K562 (cell line): ENCODE data around the gene WDR20.
"Not testable (repeated sequence)": the region's sequence is repeated elsewhere in the genome, so short reads cannot be mapped to it uniquely, and the experiment has no call there.

ENCODE experiments used
- BRCA1 ChIP-seq, 2 experiments: fragments of 450-650 bp in 1 of 2; sonication (generic) in 1 of 2; formaldehyde crosslinking in 1 of 2; IDR thresholded peaks; 2 replicates each; pipeline versions ENCODE4 v1.5.0 to v1.6.1; 2017 to 2020; ENCODE audit warnings: mild to moderate bottlenecking in 1 of 2, missing genetic modification reagents in 1 of 2
- CTCF ChIP-seq, 3 experiments: IDR thresholded peaks in 2 of 3; conservative IDR thresholded peaks in 1 of 3; 2 replicates each; pipeline ENCODE4 v1.5.1; 2011 to 2012; ENCODE audit warnings: low read length in 3 of 3, mild to moderate bottlenecking in 3 of 3, control low read depth in 2 of 3, improper control_type of control experiment in 1 of 3, inconsistent platforms in 1 of 3, low read depth in 1 of 3, mixed read lengths in 1 of 3, moderate library complexity in 1 of 3; ENCODE audit not compliant: insufficient read depth in 2 of 3
- ETV5 ChIP-seq: sonication (generic); formaldehyde crosslinking; IDR thresholded peaks from 2 replicates; pipeline ENCODE4 v1.4.0; 2020; ENCODE audit warnings: low read depth, mild to moderate bottlenecking, missing genetic modification reagents
- NR3C1 ChIP-seq: sonication (generic); formaldehyde crosslinking; IDR thresholded peaks from 2 replicates; pipeline ENCODE4 v1.8.1; 2022; ENCODE audit warnings: missing genetic modification reagents
- NRF1 ChIP-seq, 2 experiments: fragments of 450-650 bp; IDR thresholded peaks in 1 of 2; conservative IDR thresholded peaks in 1 of 2; 2 replicates each; pipeline ENCODE4 v1.6.1; 2014; ENCODE audit warnings: mild to moderate bottlenecking in 2 of 2
- PREB ChIP-seq: sonication (generic); formaldehyde crosslinking; IDR thresholded peaks from 2 replicates; pipeline ENCODE4 v1.8.1; 2023; ENCODE audit warnings: mild to moderate bottlenecking, missing genetic modification reagents
- PRPF4 ChIP-seq: fragments of 200-400 bp; formaldehyde crosslinking; IDR thresholded peaks from one replicate; pipeline ENCODE4 v1.6.1; 2017; ENCODE audit warnings: low read length, low read depth, mild to moderate bottlenecking; ENCODE audit not compliant: insufficient read depth, poor library complexity, severe bottlenecking
- REST ChIP-seq, 2 experiments: fragments of 450-650 bp; formaldehyde crosslinking in 1 of 2; IDR thresholded peaks; 2 replicates each; pipeline versions ENCODE4 v1.4.0 to v1.6.1; 2014 to 2020; ENCODE audit warnings: mild to moderate bottlenecking in 2 of 2, borderline replicate concordance in 1 of 2, low read depth in 1 of 2
- RFX5 ChIP-seq: IDR thresholded peaks from 2 replicates; pipeline ENCODE4 v1.6.1; 2011; ENCODE audit warnings: low read depth, mild to moderate bottlenecking, improper control_type of control experiment, low read length
- USF1 ChIP-seq: sonication (generic); formaldehyde crosslinking; IDR thresholded peaks from 2 replicates; pipeline ENCODE4 v1.9.0; 2022; ENCODE audit warnings: mild to moderate bottlenecking, missing genetic modification reagents
- YY1 ChIP-seq, 3 experiments: IDR thresholded peaks; 2 replicates each; pipeline ENCODE4 v1.6.1; 2011; ENCODE audit warnings: low read length in 2 of 3, mild to moderate bottlenecking in 2 of 3, moderate library complexity in 2 of 3, borderline replicate concordance in 1 of 3, control low read depth in 1 of 3, low read depth in 1 of 3; ENCODE audit not compliant: insufficient read depth in 3 of 3, insufficient replicate concordance in 2 of 3, control insufficient read depth in 1 of 3, insufficient read length in 1 of 3; ENCODE audit errors: extremely low read depth in 1 of 3
- ZKSCAN8 ChIP-seq: fragments of 200-800 bp; sonication (Bioruptor generic); IDR thresholded peaks from 2 replicates; pipeline ENCODE4 v1.6.1; 2016; ENCODE audit warnings: missing genetic modification characterization, missing compliant biosample characterization

DNA sequence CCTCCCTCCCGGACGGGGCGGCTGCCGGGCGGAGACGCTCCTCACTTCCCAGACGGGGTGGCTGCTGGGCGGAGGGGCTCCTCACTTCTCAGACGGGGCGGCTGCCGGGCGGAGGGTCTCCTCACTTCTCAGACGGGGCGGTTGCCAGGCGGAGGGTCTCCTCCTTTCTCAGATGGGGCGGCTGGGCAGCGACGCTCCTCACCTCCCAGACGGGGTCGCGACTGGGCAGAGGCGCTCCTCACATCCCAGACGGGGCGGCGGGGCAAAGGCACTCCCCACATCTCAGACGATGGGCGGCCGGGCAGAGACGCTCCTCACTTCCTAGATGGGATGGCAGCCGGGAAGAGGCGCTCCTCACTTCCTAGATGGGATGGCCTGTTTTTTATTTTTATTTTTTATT, 33.0 kb downstream of the WDR20 start:
- not testable (repeated sequence) for TF ChIP-seq RFX5; ETV5 (CRISPR knock-in tag); YY1 (IDR thresholded peaks at IDR 0.05; ENCODE audit: borderline replicate concordance in 1 of 3, control insufficient read depth in 1 of 3, extremely low read depth in 1 of 3, insufficient read depth in 3 of 3, insufficient read length in 1 of 3, insufficient replicate concordance in 2 of 3, low read depth in 1 of 3, low read length in 2 of 3); USF1 (CRISPR knock-in tag); REST (IDR thresholded peaks at IDR 0.05; ENCODE audit: borderline replicate concordance); REST (CRISPR knock-in tag; IDR thresholded peaks at IDR 0.05; ENCODE audit: low read depth); NR3C1 (CRISPR knock-in tag); ZKSCAN8; CTCF (IDR thresholded peaks at IDR 0.05 in 2 of 3, conservative IDR thresholded peaks at IDR 0.05 in 1 of 3; ENCODE audit: insufficient read depth in 2 of 3, low read depth in 1 of 3, low read length in 3 of 3); BRCA1 (IDR thresholded peaks at IDR 0.05); BRCA1 (CRISPR knock-in tag; IDR thresholded peaks at IDR 0.05); PREB (CRISPR knock-in tag); NRF1 (conservative IDR thresholded peaks at IDR 0.05 in 1 of 2, IDR thresholded peaks at IDR 0.05 in 1 of 2); PRPF4
